Measurements from ENCODE around the gene DGKB.

The DGKB gene

GRCh38 chr7:14858410-14858809 lies 44.1 kb downstream of the DGKB start:
- H3K9me3 ChIP-seq (ENCODE audit: control insufficient read depth, low read length), result no peaks in the 10 kb centered on the region
- H3K36me3 ChIP-seq (ENCODE audit: control insufficient read depth, insufficient read depth, low read length), result no peaks in the 10 kb centered on the region
- H3K4me1 ChIP-seq (ENCODE audit: control insufficient read depth, insufficient read depth, low read length), result no peaks in the 10 kb centered on the region
- no peak overlapping the region for H3K4me3 ChIP-seq (ENCODE audit: low read length)
- no peak overlapping the region for H3K9ac ChIP-seq (ENCODE audit: low read length)
- H3K27me3 ChIP-seq (ENCODE audit: control insufficient read depth, insufficient read depth, low read length), result no peaks in the 10 kb centered on the region

DNA sequence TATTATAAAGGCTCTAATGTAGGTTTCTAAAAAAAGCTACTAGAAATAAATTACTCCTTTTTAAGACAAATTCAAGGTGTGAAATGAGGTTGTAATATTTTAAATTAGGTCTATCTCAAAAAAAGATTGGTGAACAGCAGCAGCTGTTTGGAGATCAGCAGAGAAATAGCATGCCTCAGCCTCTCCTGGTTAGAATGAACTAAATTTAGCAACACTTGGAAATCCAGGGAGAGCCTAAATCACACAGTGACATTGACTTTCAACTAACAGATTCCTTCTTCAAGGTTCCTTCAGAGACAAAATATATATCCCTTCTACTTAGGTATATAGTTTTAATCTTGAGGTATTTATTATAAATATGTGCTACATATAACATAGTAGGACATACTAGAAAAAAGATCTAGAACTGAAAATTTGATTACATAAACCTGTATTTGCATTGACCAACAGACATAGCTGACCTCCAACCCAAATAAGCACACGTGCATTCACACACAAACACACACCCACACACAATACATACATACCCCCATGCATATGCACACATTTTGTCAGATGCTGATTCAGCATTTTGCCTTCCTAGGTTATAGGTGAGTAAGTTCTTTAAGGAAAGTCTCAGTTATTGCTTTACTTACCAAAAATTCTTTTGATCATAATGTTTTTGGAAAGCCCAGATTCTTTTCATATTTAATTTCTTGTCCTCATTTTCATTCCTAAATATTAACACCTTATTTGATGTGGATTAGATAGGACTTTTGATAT lies 47.3 kb downstream of the DGKB start:
- Histone ChIP-seq H3K9ac (ENCODE audit: low read length) (no peak overlapping the region), H3K27me3 (ENCODE audit: control insufficient read depth, insufficient read depth, low read length) (no peaks in the 10 kb centered on the region), H3K4me3 (ENCODE audit: low read length) (no peak overlapping the region), H3K4me1 (ENCODE audit: control insufficient read depth, insufficient read depth, low read length) (no peaks in the 10 kb centered on the region), H3K36me3 (ENCODE audit: control insufficient read depth, insufficient read depth, low read length) (no peaks in the 10 kb centered on the region), H3K9me3 (ENCODE audit: control insufficient read depth, low read length) (no peaks in the 10 kb centered on the region)

GRCh38 chr7:14854471-14854870 lies 48.1 kb downstream of the DGKB start:
- H3K27me3 ChIP-seq (ENCODE audit: control insufficient read depth, insufficient read depth, low read length), result no peaks in the 10 kb centered on the region
- no peak overlapping the region for H3K4me3 ChIP-seq (ENCODE audit: low read length)
- H3K9ac ChIP-seq (ENCODE audit: low read length), result no peak overlapping the region
- H3K9me3 ChIP-seq (ENCODE audit: control insufficient read depth, low read length), result no peaks in the 10 kb centered on the region
- H3K4me1 ChIP-seq (ENCODE audit: control insufficient read depth, insufficient read depth, low read length), result no peaks in the 10 kb centered on the region
- H3K36me3 ChIP-seq (ENCODE audit: control insufficient read depth, insufficient read depth, low read length), result no peaks in the 10 kb centered on the region

- H3K36me3 ChIP-seq (ENCODE audit: control insufficient read depth, insufficient read depth, low read length), result no peaks in the 10 kb centered on the region
- H3K27me3 ChIP-seq (ENCODE audit: control insufficient read depth, insufficient read depth, low read length), result no peaks in the 10 kb centered on the region
- no peaks in the 10 kb centered on the region for H3K9me3 ChIP-seq (ENCODE audit: control insufficient read depth, low read length)
- no peak overlapping the region for H3K4me3 ChIP-seq (ENCODE audit: low read length)
- no peaks in the 10 kb centered on the region for H3K4me1 ChIP-seq (ENCODE audit: control insufficient read depth, insufficient read depth, low read length)
- H3K9ac ChIP-seq (ENCODE audit: low read length), result no peak overlapping the region
Measured at GRCh38 chr7:14851610-14852009, 50.9 kb downstream of the DGKB start.

GRCh38 chr7:14850039-14850438 lies 52.5 kb downstream of the DGKB start:
- Histone ChIP-seq H3K4me1 (ENCODE audit: control insufficient read depth, insufficient read depth, low read length) (no peaks in the 10 kb centered on the region), H3K27me3 (ENCODE audit: control insufficient read depth, insufficient read depth, low read length) (no peaks in the 10 kb centered on the region), H3K9ac (ENCODE audit: low read length) (no peak overlapping the region), H3K9me3 (ENCODE audit: control insufficient read depth, low read length) (no peaks in the 10 kb centered on the region), H3K36me3 (ENCODE audit: control insufficient read depth, insufficient read depth, low read length) (no peaks in the 10 kb centered on the region), H3K4me3 (ENCODE audit: low read length) (no peak overlapping the region)

DNA sequence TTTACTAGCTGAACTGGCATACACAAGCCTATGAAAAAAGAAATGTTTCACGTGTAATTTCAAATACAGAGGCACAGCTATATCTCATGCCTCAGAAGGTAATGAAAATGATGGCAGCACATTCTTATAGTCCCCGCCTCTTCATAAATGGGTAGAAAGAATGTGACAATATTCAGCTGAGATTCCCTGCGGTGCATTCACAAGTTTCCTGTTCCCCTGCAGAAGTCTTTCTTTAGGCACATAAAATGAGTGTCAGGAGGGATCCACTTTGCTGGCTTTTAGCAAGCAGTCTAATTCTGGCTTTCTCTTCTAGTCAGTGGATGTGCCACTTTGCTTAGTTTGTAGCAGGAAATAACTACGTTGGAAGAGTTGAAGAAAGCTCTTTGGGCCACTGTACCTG lies 56.1 kb downstream of the DGKB start:
- H3K4me1 ChIP-seq (ENCODE audit: control insufficient read depth, insufficient read depth, low read length), result no peaks in the 10 kb centered on the region
- no peaks in the 10 kb centered on the region for H3K9me3 ChIP-seq (ENCODE audit: control insufficient read depth, low read length)
- H3K36me3 ChIP-seq (ENCODE audit: control insufficient read depth, insufficient read depth, low read length), result no peaks in the 10 kb centered on the region
- no peak overlapping the region for H3K9ac ChIP-seq (ENCODE audit: low read length)
- no peak overlapping the region for H3K4me3 ChIP-seq (ENCODE audit: low read length)
- H3K27me3 ChIP-seq (ENCODE audit: control insufficient read depth, insufficient read depth, low read length), result no peaks in the 10 kb centered on the region

GRCh38 chr7:14843755-14844154 lies 58.8 kb downstream of the DGKB start:
- no peaks in the 10 kb centered on the region for H3K9me3 ChIP-seq (ENCODE audit: control insufficient read depth, low read length)
- no peak overlapping the region for H3K4me3 ChIP-seq (ENCODE audit: low read length)
- no peaks in the 10 kb centered on the region for H3K27me3 ChIP-seq (ENCODE audit: control insufficient read depth, insufficient read depth, low read length)
- H3K9ac ChIP-seq (ENCODE audit: low read length), result no peak overlapping the region
- H3K4me1 ChIP-seq (ENCODE audit: control insufficient read depth, insufficient read depth, low read length), result no peaks in the 10 kb centered on the region
- H3K36me3 ChIP-seq (ENCODE audit: control insufficient read depth, insufficient read depth, low read length), result no peaks in the 10 kb centered on the region

DNA sequence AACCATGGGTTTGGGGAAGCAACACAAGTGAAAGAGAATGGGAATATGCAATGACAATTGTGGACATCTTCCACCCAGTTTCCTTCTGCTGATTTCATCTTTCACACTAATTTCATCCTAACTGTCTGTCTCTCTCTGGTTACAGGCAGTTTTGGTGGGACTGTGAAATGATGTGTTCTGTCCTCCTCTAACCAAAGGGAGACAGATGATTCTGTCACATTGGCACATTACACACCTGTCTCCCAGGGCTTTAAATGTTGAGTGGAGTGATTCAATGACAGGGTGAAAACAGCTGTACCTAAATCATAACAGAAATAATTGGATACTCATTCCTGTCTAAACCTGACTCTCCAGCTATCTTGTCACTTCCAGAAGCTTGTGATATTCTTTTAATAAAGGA lies 60.0 kb downstream of the DGKB start:
- Histone ChIP-seq H3K9ac (ENCODE audit: low read length) (no peak overlapping the region), H3K9me3 (ENCODE audit: control insufficient read depth, low read length) (no peaks in the 10 kb centered on the region), H3K36me3 (ENCODE audit: control insufficient read depth, insufficient read depth, low read length) (no peaks in the 10 kb centered on the region), H3K27me3 (ENCODE audit: control insufficient read depth, insufficient read depth, low read length) (no peaks in the 10 kb centered on the region), H3K4me3 (ENCODE audit: low read length) (no peak overlapping the region), H3K4me1 (ENCODE audit: control insufficient read depth, insufficient read depth, low read length) (no peaks in the 10 kb centered on the region)

- H3K4me1 ChIP-seq (ENCODE audit: control insufficient read depth, insufficient read depth, low read length), result no peaks in the 10 kb centered on the region
- no peaks in the 10 kb centered on the region for H3K27me3 ChIP-seq (ENCODE audit: control insufficient read depth, insufficient read depth, low read length)
- H3K36me3 ChIP-seq (ENCODE audit: control insufficient read depth, insufficient read depth, low read length), result no peaks in the 10 kb centered on the region
- no peak overlapping the region for H3K4me3 ChIP-seq (ENCODE audit: low read length)
- H3K9ac ChIP-seq (ENCODE audit: low read length), result no peak overlapping the region
- H3K9me3 ChIP-seq (ENCODE audit: control insufficient read depth, low read length), result no peaks in the 10 kb centered on the region
Measured at GRCh38 chr7:14841869-14842268, 60.7 kb downstream of the DGKB start.

DNA sequence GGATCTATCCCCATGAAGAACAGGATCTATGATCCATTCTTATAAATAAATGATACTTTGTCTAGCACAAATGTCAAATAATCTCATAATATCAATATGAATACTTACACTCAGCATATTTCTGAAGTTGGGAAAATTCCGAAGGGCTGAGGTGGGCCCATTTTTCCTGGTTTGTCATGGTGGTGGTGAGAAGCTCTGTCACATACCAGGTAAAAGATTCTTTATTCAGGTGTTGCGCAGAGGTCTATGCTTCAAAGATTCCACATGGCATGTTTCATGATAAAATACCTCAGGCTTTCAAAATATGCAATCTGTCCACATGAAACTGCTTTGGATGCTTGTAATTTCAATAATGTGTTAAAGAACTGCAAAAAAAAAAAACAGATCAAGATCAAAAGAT lies 61.5 kb downstream of the DGKB start:
- H3K4me3 ChIP-seq (ENCODE audit: low read length), result no peak overlapping the region
- no peak overlapping the region for H3K9ac ChIP-seq (ENCODE audit: low read length)
- H3K9me3 ChIP-seq (ENCODE audit: control insufficient read depth, low read length), result no peaks in the 10 kb centered on the region
- no peaks in the 10 kb centered on the region for H3K4me1 ChIP-seq (ENCODE audit: control insufficient read depth, insufficient read depth, low read length)
- no peaks in the 10 kb centered on the region for H3K27me3 ChIP-seq (ENCODE audit: control insufficient read depth, insufficient read depth, low read length)
- H3K36me3 ChIP-seq (ENCODE audit: control insufficient read depth, insufficient read depth, low read length), result no peaks in the 10 kb centered on the region

DNA sequence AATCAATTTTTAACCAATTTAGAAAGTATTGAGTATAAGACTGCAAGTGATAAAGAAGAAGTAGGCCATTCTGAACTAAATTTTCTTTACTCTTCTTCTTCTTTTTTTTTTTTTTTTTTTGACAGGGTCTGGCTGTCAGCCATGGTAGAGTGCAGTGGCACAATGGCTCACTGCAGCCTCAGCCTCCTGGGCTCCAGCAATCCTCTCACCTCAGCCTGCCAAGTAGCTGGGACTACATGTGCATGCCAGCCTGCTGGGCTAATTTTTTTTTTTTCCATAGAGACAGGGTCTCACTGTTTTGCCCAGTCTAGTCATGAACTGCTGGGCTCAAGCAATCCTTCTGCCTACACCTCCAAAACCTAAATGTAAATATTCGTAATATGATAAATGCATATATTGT lies 63.2 kb downstream of the DGKB start:
- Histone ChIP-seq H3K4me3 (ENCODE audit: low read length) (no peak overlapping the region), H3K9ac (ENCODE audit: low read length) (no peak overlapping the region), H3K4me1 (ENCODE audit: control insufficient read depth, insufficient read depth, low read length) (no peaks in the 10 kb centered on the region), H3K36me3 (ENCODE audit: control insufficient read depth, insufficient read depth, low read length) (no peaks in the 10 kb centered on the region), H3K27me3 (ENCODE audit: control insufficient read depth, insufficient read depth, low read length) (no peaks in the 10 kb centered on the region), H3K9me3 (ENCODE audit: control insufficient read depth, low read length) (no peaks in the 10 kb centered on the region)

DNA sequence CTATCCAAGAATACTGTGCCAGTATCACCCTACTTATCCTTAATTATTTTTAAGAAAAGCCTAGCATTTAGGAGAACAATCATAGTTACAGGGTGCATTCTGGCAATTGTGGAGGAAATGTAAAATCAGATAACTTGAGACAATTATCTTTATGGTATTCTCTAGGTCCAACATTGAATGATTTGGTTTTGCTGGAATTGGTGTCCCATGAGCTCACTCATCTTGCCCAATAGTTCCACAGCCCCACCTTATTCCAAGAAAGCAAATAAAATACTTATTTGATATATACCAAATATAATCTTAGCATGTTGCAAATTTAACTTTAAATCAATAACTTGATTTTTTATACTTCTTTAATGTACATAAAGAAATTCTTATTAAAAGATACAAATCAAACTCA lies 65.3 kb downstream of the DGKB start:
- no peak overlapping the region for H3K9ac ChIP-seq (ENCODE audit: low read length)
- H3K4me1 ChIP-seq (ENCODE audit: control insufficient read depth, insufficient read depth, low read length), result no peaks in the 10 kb centered on the region
- no peaks in the 10 kb centered on the region for H3K36me3 ChIP-seq (ENCODE audit: control insufficient read depth, insufficient read depth, low read length)
- H3K4me3 ChIP-seq (ENCODE audit: low read length), result no peak overlapping the region
- no peaks in the 10 kb centered on the region for H3K9me3 ChIP-seq (ENCODE audit: control insufficient read depth, low read length)
- H3K27me3 ChIP-seq (ENCODE audit: control insufficient read depth, insufficient read depth, low read length), result no peaks in the 10 kb centered on the region
